SKM-1 treated with dmso at 0.1 percent for 144 hours (cell line): ENCODE results near the gene ANP32A.
"Not testable (repeated sequence)": the region's sequence is repeated elsewhere in the genome, so short reads cannot be mapped to it uniquely, and the experiment has no call there.

Experiments used
- DNase-seq: peaks from one replicate; lab custom pipeline; 2025; ENCODE audit not compliant: unreplicated experiment; lab: John Stamatoyannopoulos, UW

ANP32A gene

GRCh38 chr15:68820295-68821189, at the start of gene ANP32A:
TSS of gene ANP32A (minus strand) at chr15:68820895. CDS start at chr15:68820751, 144 bp downstream.
- DNase-seq, result peak; percentile 82

GRCh38 chr15:68868296-68868695, 47.6 kb upstream of the ANP32A start:
- DNase-seq, result no peak

DNA sequence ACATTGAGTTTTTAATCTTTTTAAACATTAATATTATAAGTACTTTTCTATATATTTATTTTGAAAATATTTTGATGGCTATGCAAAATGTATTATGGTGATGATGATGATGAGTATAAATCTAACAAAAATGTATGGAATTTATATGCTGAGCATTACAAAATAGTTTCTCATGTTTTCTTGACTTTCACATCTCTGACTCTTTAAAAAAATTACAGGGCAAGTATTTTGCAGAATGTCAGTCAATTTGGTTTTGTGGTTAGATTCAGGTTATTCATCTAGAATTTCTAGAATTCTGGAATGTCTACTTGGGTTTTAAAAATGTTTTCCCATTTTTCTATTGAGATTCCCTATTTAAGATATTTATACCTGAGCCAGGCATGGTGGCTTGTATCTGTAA, 41.7 kb upstream of the ANP32A start:
- DNase-seq, result no peak

- DNase-seq, result not testable (repeated sequence)
Measured at GRCh38 chr15:68858666-68859065, 38.0 kb upstream of the ANP32A start.

DNA sequence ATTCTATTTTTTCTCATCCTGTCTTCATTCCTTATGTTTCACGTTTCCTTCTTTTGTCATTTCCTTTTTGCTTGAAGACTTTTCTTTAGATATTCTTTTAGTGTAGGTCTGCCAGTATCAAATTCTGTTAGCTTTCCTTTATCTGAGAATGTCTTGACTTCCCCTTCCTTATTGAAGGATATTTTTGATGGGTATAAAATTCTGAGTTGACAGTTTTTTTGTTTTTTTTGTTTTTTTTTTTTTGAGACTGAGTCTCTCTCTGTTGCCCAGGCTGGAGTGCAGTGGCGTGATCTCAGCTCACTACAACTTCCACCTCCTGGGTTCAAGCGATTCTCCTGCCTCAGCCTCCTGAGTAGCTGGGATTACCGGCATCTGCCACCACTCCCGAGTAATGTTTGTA, 36.7 kb upstream of the ANP32A start:
- not testable (repeated sequence) for DNase-seq

DNA sequence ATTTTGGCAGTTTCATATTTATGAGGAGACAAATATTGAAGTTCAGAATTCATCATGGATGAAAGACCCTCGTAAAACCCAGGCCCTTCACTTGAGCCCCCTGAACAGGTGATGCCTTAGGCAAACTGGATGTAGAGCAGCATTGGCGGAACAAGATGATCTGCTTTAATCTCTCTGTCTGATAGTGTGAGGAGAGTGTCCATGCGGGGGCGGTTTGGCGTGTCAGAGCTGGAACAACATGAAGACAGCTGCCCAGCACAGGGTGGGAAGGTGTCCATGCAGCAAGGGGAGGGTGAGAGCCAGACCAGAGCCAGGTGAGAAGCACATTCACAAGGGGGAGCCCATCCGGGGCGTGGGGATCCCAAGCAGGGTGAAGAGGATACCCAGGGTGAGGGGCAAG, 31.8 kb upstream of the ANP32A start:
- no peak for DNase-seq

- no peak for DNase-seq
Measured at GRCh38 chr15:68851971-68852370, 31.3 kb upstream of the ANP32A start.

- DNase-seq, result no peak
Measured at GRCh38 chr15:68849497-68849896, 28.8 kb upstream of the ANP32A start.

DNA sequence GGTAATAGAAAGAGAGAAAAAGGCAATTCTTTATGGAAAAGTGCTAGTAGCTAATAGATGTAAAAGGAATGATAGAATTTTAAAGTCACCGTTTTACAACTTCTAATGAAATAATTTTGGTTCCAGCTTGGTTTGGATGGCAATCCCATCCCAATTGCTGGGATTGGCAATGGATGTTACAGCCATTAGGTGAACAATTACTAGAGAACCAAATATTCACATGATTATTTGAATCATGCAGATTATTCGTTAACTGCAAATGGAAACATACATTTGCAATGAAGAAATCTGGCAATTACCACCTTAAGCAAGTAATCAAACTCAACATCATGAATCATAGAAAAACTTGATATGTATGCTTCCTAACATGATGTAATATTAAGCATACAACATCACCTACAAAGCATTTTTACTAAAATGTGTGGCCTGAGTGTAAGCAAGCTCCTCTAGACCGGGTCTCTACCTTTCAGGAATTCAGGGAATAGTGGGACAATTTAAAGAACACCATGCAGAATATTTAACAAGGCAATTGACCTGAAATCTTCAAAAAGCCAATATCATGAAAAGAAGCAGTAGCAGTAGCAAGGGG, 26.2 kb upstream of the ANP32A start:
- no peak for DNase-seq

DNA sequence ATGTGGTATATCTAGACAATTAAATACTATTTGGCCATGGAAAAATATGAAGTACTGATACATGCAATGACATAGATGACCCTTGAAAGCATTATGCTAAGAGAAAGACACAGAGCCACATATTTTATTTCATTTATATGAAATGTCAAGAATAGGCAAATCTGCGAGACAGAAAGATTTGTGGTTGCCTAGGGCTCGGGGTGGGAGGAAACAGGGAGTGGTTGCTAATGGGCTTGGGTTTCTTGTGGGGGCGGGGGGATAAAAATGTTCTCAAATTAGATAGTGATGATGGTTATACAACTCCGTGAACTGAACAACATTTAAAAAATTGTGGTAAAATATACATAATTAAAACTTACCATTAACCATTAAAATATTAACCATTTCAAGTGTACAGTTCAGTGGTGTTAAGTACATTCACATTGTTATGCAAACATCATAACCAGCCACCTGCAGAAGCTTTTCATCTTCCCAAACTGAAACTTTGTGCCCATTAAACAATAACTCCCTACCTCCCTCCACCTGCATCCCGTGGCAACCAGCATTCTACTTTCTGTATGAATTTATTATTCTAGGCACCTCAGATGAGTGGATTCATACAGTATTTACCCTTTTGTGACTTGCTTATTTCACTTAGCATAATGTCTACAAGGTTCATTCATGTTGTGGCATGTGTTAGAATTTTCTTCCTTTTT, 24.3 kb upstream of the ANP32A start:
- no peak for DNase-seq

- no peak for DNase-seq
Measured at GRCh38 chr15:68843425-68844311, 23.0 kb upstream of the ANP32A start.

DNA sequence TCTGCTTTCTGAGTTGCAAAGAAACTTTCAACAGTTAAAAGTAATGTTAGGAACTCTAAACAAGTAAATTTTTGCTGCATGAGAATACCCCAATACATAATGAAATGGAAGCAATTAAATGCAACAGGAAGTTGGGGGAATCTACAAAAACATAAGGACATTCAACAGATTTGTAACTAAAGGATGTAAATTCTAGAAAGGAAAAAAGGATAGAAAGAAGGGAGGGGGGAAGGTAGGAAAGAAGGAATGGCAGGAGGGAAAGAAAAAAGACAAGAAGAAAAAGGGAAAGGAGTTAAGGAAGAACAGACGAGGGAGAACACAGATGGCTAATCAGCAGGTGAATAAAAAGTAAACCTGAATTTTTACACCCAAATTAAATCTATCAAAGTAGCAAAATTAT, 22.3 kb upstream of the ANP32A start:
- DNase-seq, result no peak

DNA sequence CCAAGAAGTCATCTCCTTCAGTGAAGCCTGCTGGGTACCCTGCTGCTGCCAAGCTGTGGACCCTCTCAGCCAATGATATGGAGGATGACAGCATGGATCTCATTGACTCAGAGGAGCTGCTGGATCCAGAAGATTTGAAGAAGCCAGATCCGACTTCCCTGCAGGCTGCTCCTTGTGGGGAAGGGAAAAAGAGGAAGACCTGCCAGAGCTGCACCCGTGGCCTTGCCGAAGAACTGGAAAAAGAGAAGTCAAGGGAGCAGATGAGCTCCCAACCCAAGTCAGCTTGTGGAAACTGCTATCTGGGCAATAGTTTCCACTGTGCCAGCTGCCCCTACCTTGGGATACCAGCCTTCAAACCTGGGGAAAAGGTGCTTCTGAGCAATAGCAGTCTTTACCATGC, 13.7 kb upstream of the ANP32A start:
- DNase-seq, result peak; percentile 29

DNA sequence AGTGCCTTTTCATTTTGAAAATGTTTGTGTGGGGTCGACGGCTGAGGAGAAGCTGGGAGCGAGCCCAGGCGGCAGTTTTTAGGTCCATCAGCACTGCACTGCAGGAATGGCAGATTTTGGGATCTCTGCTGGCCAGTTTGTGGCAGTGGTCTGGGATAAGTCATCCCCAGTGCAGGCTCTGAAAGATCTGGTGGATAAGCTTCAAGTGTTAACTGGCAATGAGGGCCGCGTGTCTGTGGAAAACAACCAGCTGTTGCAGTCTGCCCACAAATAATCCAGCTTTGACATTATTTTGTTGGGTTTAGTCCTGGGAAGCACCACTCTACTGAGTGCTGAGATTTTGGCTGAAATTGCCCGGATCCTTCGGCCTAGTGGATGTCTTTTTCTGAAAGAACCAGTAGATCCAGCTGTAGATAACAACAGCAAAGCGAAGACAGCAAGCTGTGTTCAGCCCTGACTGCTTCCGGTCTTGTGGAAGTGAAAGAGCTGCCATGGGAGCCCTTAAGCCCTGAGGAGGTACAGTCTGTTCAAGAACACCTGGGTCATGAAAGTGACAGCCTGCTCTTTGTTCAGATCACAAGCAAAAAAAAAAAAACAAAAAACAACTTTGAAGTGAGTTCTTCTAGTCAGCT, 13.1 kb upstream of the ANP32A start:
- DNase-seq, result no peak

GRCh38 chr15:68830141-68830785, 9.6 kb upstream of the ANP32A start:
- DNase-seq, result no peak

DNA sequence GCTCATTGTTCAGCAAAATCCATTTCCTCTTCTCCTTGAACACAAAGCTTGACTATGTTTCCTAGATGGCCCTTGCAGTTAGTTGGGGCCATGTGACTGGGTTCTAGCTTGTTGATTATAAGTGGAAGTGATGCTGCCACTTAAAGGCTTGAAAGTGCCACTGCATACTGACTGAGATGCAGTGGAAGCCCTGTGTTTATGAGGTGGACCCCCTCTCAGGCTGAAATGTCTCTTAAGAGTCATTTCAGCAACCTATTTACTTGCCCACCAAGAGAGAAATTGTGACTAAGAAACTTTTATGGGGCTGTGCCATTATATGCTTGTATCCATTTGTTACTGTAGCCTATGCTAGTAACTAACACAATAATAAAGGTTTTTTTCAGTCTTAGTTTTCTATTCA, 8.4 kb upstream of the ANP32A start:
- DNase-seq, result peak; percentile 52

DNA sequence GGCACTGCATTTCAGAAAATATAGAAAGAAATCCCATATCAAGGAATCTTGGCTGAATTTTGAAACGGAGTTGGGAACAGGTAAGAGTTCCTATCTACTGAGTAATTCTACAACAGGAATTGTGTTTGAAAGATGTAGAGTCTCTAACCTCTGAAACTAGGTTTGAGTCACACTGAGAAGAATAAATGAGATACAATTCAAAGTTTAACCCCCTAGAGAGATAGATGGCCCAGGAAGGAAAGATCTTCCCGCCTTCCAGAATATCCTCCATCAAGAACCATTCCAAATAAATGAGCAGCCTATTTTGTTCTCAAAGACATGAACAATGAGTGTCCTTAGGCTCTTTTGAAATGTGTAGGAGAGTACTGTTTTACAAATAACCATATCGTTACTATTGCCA, 2.9 kb upstream of the ANP32A start:
- no peak for DNase-seq

- no peak for DNase-seq
Measured at GRCh38 chr15:68822818-68823217, 2.1 kb upstream of the ANP32A start.

DNA sequence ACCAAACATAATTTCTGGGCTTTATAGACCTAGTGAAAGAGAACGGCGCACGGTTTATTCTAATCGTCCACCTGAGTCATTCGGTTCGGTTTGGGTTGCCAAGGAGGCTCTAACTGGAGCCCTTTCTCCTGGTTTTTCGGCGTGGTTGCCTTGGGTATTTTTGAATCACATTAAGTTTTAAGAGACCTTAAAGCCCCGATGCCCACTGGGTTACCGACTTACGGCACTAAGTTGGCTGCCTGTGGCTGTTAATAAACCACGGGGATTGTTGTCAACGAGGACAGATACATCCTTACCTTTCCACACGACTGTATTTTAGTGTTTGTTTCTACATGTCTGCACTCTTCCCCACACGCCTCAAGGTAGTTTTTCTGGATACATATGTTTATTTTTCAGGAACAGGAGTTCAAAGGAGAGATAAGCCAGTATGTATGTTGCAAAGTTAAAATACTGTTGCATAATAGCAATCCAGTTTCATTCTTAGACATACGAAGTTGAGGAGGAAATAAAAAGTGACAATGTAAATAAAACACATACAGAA, 1.2 kb upstream of the ANP32A start:
- peak; percentile 63 for DNase-seq
